Loucy (cell line): ENCODE measurements around the gene CCDC182.
A peak's percentile ranks its signal among the peaks of the same experiment; 100 is the strongest.

Experiments
- H2AFZ ChIP-seq: fragments of 200-600 bp; sonication (generic); 2 replicates; pipeline ENCODE4 v1.6.0; 2016; ENCODE audit warnings: antibody characterized with exemption, mild to moderate bottlenecking, low read length, moderate library complexity
- H3F3A ChIP-seq: fragments of 200-600 bp; 2 replicates; pipeline ENCODE4 v1.6.0; 2016; ENCODE audit warnings: antibody characterized with exemption, low read depth, mild to moderate bottlenecking
- H3K27me3 ChIP-seq: fragments of 200-600 bp; sonication (generic); 2 replicates; pipeline ENCODE4 v1.6.1; 2014; ENCODE audit warnings: low read length, mild to moderate bottlenecking; ENCODE audit not compliant: insufficient read depth, poor library complexity, severe bottlenecking
- H3K36me3 ChIP-seq: fragments of 200-600 bp; sonication (generic); 2 replicates; pipeline ENCODE4 v1.6.1; 2016; ENCODE audit warnings: low read length; ENCODE audit not compliant: insufficient read depth
- H3K4me1 ChIP-seq: fragments of 200-600 bp; sonication (generic); 2 replicates; pipeline ENCODE4 v1.5.1; 2014; ENCODE audit warnings: low read length, mild to moderate bottlenecking; ENCODE audit not compliant: insufficient read depth, poor library complexity, severe bottlenecking
- H3K4me2 ChIP-seq: fragments of 200-600 bp; sonication (generic); 2 replicates; pipeline ENCODE4 v1.6.0; 2014; ENCODE audit warnings: antibody characterized with exemption, low read length, low read depth, mild to moderate bottlenecking; ENCODE audit not compliant: poor library complexity, severe bottlenecking
- H3K4me3 ChIP-seq: fragments of 200-600 bp; sonication (generic); 2 replicates; pipeline ENCODE4 v1.5.1; 2014; ENCODE audit warnings: low read length, mild to moderate bottlenecking, mixed read lengths; ENCODE audit not compliant: poor library complexity, severe bottlenecking
- H3K79me2 ChIP-seq: fragments of 200-600 bp; sonication (generic); 2 replicates; pipeline ENCODE4 v1.6.1; 2014; ENCODE audit warnings: low read length; ENCODE audit not compliant: insufficient read depth
- H3K9ac ChIP-seq: fragments of 200-600 bp; sonication (generic); 2 replicates; pipeline ENCODE4 v1.6.0; 2014; ENCODE audit warnings: mild to moderate bottlenecking, low read depth, low read length, moderate library complexity; ENCODE audit not compliant: poor library complexity, severe bottlenecking
- H3K9me2 ChIP-seq: fragments of 200-600 bp; sonication (generic); replicated peaks from 2 replicates; pipeline ENCODE4 v1.6.1; 2016; ENCODE audit warnings: low read depth, low read length, mixed read lengths
- H3K9me3 ChIP-seq: fragments of 200-600 bp; sonication (generic); 2 replicates; pipeline ENCODE4 v1.6.1; 2014; ENCODE audit warnings: mild to moderate bottlenecking, antibody characterized with exemption, low read length, low read depth; ENCODE audit not compliant: insufficient read depth
- H4K20me1 ChIP-seq: fragments of 200-600 bp; sonication (generic); 2 replicates; pipeline ENCODE4 v1.6.0; 2014; ENCODE audit warnings: antibody characterized with exemption, low read length, mild to moderate bottlenecking; ENCODE audit not compliant: insufficient read depth, poor library complexity, severe bottlenecking
- EZH2phosphoT487 ChIP-seq: fragments of 200-600 bp; IDR thresholded peaks from 2 replicates; pipeline ENCODE4 v1.6.1; 2018; ENCODE audit warnings: antibody characterized with exemption, mild to moderate bottlenecking, moderate library complexity, borderline replicate concordance
- TF ChIP-seq, protein P1 (sequence below): fragments of 200-600 bp; sonication (generic); conservative IDR thresholded peaks from 2 replicates; pipeline ENCODE4 v1.5.1; 2014; ENCODE audit warnings: mild to moderate bottlenecking, antibody characterized with exemption, low read length

CCDC182 gene

DNA sequence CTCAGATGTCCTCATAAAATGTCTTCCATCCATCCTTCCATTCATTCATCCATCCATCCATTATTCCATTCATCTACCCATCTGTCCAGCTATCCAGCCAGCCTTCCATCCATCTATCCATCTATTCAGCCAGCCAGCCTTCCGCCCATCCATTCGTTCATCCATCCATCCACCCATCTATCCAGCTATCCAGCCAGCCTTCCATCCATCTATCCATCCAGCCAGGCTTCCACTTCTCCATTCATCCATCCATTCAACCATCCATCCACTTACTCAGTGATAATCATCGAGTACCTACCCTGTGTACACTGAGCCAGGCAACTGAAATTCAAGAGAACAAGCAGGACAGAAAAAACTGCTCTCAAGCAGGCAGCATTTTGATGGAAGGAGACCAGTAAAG, 4.6 kb upstream of the CCDC182 start:
- no peaks in the 10 kb centered on the region for H3F3A ChIP-seq
- H3K79me2 ChIP-seq = 0 out of 2 replicates have a peak, but pooled peaks cover 12% of the 10 kb centered on the region
- H2AFZ ChIP-seq = no peak overlapping the region
- H3K36me3 ChIP-seq = no peaks in the 10 kb centered on the region
- no peaks in the 10 kb centered on the region for H3K27me3 ChIP-seq
- TF ChIP-seq, protein P1, sequence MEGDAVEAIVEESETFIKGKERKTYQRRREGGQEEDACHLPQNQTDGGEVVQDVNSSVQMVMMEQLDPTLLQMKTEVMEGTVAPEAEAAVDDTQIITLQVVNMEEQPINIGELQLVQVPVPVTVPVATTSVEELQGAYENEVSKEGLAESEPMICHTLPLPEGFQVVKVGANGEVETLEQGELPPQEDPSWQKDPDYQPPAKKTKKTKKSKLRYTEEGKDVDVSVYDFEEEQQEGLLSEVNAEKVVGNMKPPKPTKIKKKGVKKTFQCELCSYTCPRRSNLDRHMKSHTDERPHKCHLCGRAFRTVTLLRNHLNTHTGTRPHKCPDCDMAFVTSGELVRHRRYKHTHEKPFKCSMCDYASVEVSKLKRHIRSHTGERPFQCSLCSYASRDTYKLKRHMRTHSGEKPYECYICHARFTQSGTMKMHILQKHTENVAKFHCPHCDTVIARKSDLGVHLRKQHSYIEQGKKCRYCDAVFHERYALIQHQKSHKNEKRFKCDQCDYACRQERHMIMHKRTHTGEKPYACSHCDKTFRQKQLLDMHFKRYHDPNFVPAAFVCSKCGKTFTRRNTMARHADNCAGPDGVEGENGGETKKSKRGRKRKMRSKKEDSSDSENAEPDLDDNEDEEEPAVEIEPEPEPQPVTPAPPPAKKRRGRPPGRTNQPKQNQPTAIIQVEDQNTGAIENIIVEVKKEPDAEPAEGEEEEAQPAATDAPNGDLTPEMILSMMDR = no peak
- TF ChIP-seq EZH2phosphoT487 = no peak
- H3K9ac ChIP-seq = peak overlapping the region; percentile 69
- H4K20me1 ChIP-seq = no peaks in the 10 kb centered on the region
- no peaks in the 10 kb centered on the region for H3K9me3 ChIP-seq
- H3K4me1 ChIP-seq = peaks cover 50% of the 10 kb centered on the region
- peak overlapping the region; percentile 97 for H3K4me2 ChIP-seq
- H3K4me3 ChIP-seq = peak overlapping the region; percentile 64
- no peaks in the 10 kb centered on the region for H3K9me2 ChIP-seq

DNA sequence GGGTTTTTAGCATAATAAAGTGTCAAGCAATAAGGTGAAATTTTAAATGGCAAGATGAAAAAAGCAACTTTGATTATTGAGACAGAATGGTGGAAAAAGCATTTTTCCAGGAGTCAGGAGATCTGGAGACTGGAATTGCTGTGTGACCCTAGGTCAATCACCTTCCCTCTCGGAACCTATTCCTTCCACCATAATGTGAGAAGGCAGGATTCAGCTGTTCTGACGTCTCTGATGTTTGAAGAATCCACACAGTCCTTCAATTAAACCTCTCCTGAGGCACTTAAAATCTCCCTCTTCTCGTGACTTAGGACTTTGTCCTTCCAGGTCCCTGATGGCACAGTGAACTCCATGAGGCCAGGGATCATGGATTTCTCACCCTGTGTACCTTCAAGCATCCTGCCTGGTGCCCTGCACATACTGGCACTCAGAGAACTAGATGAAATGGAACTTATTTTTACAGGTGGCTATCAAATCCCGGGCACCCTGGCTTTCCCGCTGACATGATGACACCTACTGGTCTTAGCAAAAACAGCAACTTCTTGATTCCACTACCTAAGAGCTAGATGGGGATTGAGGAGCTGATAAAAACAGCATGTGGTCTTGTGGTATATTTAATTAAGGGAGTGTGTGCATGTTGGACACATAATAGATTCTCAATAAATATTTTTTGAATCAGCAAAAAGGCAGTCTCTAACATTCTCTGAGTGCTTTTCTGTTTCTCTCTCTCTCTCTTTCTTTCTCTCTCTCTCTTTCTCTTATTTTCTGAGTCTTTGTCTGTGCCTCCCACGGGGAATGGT, 2.3 kb upstream of the CCDC182 start:
- TF ChIP-seq, protein P1 = peak; percentile 96
- no peak for TF ChIP-seq EZH2phosphoT487
- H3K4me3 ChIP-seq = no peak overlapping the region
- no peaks in the 10 kb centered on the region for H3K36me3 ChIP-seq
- no peak overlapping the region for H2AFZ ChIP-seq
- peak overlapping the region; percentile 69 for H3K9ac ChIP-seq
- H4K20me1 ChIP-seq = no peaks in the 10 kb centered on the region
- H3K4me1 ChIP-seq = peaks cover 50% of the 10 kb centered on the region
- H3F3A ChIP-seq = no peaks in the 10 kb centered on the region
- H3K27me3 ChIP-seq = no peaks in the 10 kb centered on the region
- H3K79me2 ChIP-seq = 0 out of 2 replicates have a peak, but pooled peaks cover 12% of the 10 kb centered on the region
- H3K9me2 ChIP-seq = no peaks in the 10 kb centered on the region
- H3K9me3 ChIP-seq = no peaks in the 10 kb centered on the region
- H3K4me2 ChIP-seq = peak overlapping the region; percentile 97

DNA sequence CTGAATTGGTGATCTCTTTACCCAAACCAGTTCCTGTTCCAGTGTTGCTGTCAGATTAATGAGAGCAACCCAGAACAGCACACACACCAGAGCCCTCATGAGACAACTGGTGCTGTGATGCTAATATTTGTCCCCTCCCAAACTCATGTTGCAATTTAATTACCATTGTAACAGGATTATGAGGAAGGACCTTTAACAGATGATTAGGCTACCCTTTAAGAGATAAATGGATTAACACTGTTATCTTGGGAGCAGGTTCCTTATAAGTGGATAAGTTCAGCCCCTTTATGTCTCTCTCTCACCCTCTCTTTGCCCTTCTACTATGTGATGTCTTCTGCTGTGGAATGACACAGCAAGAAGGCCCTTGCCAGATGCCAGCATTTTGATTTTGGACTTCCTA, 1.1 kb upstream of the CCDC182 start:
- no peak overlapping the region for H3K4me2 ChIP-seq
- no peak overlapping the region for H3K9ac ChIP-seq
- no peaks in the 10 kb centered on the region for H3K9me3 ChIP-seq
- H3K79me2 ChIP-seq = 0 out of 2 replicates have a peak, but pooled peaks cover 12% of the 10 kb centered on the region
- no peak overlapping the region for H2AFZ ChIP-seq
- no peak overlapping the region for H3K4me3 ChIP-seq
- H3K9me2 ChIP-seq = no peaks in the 10 kb centered on the region
- no peaks in the 10 kb centered on the region for H3K36me3 ChIP-seq
- peaks cover 40% of the 10 kb centered on the region for H3K4me1 ChIP-seq
- no peaks in the 10 kb centered on the region for H3F3A ChIP-seq
- H3K27me3 ChIP-seq = no peaks in the 10 kb centered on the region
- TF ChIP-seq, protein P1 = no peak
- no peak for TF ChIP-seq EZH2phosphoT487
- H4K20me1 ChIP-seq = no peaks in the 10 kb centered on the region
